GM12878 (cell line): ENCODE measurements around the gene NES. TPM values are rescaled to one million over a fixed set of nuclear protein-coding genes. Genes with fewer than 3 reads are reported as not detected.

Experiments used
- BACH1 ChIP-seq: fragments of 450-650 bp; IDR thresholded peaks from 2 replicates; pipeline ENCODE4 v1.6.1; 2017; ENCODE audit warnings: mild to moderate bottlenecking, borderline replicate concordance
- BCL11A ChIP-seq: IDR thresholded peaks from 2 replicates; pipeline ENCODE4 v1.6.1; 2011; ENCODE audit warnings: low read depth, low read length
- DPF2 ChIP-seq: fragments of 450-650 bp; IDR thresholded peaks from 2 replicates; pipeline ENCODE4 v1.6.1; 2017; ENCODE audit warnings: mild to moderate bottlenecking
- EED ChIP-seq: sonication (generic); IDR thresholded peaks from 2 replicates; pipeline ENCODE4 v1.6.1; 2016; ENCODE audit warnings: antibody characterized with exemption, low read depth
- EP300 ChIP-seq, 2 experiments: fragments of 150-350 bp in 1 of 2; IDR thresholded peaks; 2 replicates each; pipeline ENCODE4 v1.6.1; 2011 to 2012; ENCODE audit warnings: low read depth in 2 of 2, low read length in 2 of 2, borderline replicate concordance in 1 of 2, improper control_type of control experiment in 1 of 2, inconsistent platforms in 1 of 2; ENCODE audit not compliant: control insufficient read depth in 1 of 2
- RAD21 ChIP-seq: IDR thresholded peaks from 2 replicates; pipeline ENCODE4 v1.6.1; 2011; ENCODE audit warnings: mild to moderate bottlenecking, low read depth, low read length, moderate library complexity; ENCODE audit not compliant: insufficient read depth
- ZBED1 ChIP-seq: IDR thresholded peaks from 2 replicates; pipeline ENCODE4 v1.6.1; 2016; ENCODE audit warnings: borderline replicate concordance
- ZNF24 ChIP-seq: fragments of 450-650 bp; IDR thresholded peaks from 2 replicates; pipeline ENCODE4 v1.6.1; 2017; ENCODE audit warnings: antibody characterized with exemption, mild to moderate bottlenecking
- ZNF384 ChIP-seq: IDR thresholded peaks from 2 replicates; pipeline ENCODE4 v1.6.1; 2012; ENCODE audit warnings: low read depth, mild to moderate bottlenecking, low read length, improper control_type of control experiment, borderline replicate concordance
- ZNF622 ChIP-seq: fragments of 450-650 bp; IDR thresholded peaks from 2 replicates; pipeline ENCODE4 v1.6.1; 2017; ENCODE audit warnings: mild to moderate bottlenecking, inconsistent platforms
- polyA plus RNA-seq, 11 experiments: library from polyadenylated mRNA; depleted of rRNA in 4 of 11; unstranded in 6 of 11; stranded (reverse) in 5 of 11; fragments of >200 nt; fragmentation: Nextera tagmentation in 4 of 11; fragmentation: Illumina TruSeq in 1 of 11; extraction: Ambion mirVana in 4 of 11; extraction: Trizol in 1 of 11; gene quantifications; 1 replicate in 1 of 11; 2 replicates in 10 of 11; pipeline versions ENCODE4 v1.2.1 to v1.2.3, GENCODE V29; 2011 to 2016; ENCODE audit warnings: inconsistent platforms in 2 of 11, missing spikeins in 2 of 11, low read depth in 1 of 11
- total RNA-seq, 4 experiments: library from RNA; depleted of rRNA in 3 of 4; stranded (reverse); fragments of >200 nt in 3 of 4; fragmentation: Illumina TruSeq in 1 of 4; extraction: Trizol in 1 of 4; gene quantifications; 2 replicates each; pipeline versions ENCODE4 v1.2.1 to v1.2.3, GENCODE V29; 2013 to 2021
- TF ChIP-seq, protein P1 (sequence below): IDR thresholded peaks from 2 replicates; pipeline ENCODE4 v1.6.1; 2012; ENCODE audit warnings: mild to moderate bottlenecking, low read depth, low read length
- TF ChIP-seq, protein P2 (sequence below): IDR thresholded peaks from 2 replicates; pipeline ENCODE4 v1.6.1; 2011; ENCODE audit warnings: low read depth, low read length, improper control_type of control experiment, borderline replicate concordance

The NES gene
- total and polyA plus RNA-seq, 10 of the 15 experiments (the other 5 are each of a cell fraction or from before 2014, with no cell fraction given), result under 0.01 to 0.15 (median 0.02) TPM; not detected in 4

DNA sequence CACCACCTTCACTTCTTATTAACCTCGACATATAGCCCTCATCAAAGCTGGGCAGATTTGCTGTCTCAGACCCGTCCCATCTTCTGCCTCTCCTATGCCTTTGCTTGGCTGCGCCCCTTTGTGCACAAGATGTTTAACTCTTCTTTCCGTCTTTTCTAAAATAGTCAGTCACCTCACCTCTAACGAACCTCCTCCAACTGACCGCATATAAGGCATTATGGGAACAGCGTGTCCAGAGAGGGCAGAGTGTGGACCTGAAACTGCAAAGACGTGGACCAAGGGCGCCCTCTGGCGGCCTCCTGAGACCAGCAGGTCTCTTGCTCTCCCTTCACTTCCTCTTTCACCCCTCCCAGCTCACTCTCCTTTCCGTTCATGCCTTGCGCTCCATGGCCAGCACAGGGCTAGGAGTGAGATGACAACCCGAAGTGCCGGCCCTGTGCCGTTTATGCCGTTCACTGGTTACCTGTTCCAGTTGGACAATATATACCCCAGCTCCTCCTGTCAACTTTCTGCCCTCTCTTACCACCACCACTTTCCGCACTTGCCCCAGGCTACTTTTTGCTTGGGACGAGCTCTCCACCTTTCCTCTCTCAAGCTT lies 48.6 kb upstream of the NES start (continued):
- TF ChIP-seq, protein P1, sequence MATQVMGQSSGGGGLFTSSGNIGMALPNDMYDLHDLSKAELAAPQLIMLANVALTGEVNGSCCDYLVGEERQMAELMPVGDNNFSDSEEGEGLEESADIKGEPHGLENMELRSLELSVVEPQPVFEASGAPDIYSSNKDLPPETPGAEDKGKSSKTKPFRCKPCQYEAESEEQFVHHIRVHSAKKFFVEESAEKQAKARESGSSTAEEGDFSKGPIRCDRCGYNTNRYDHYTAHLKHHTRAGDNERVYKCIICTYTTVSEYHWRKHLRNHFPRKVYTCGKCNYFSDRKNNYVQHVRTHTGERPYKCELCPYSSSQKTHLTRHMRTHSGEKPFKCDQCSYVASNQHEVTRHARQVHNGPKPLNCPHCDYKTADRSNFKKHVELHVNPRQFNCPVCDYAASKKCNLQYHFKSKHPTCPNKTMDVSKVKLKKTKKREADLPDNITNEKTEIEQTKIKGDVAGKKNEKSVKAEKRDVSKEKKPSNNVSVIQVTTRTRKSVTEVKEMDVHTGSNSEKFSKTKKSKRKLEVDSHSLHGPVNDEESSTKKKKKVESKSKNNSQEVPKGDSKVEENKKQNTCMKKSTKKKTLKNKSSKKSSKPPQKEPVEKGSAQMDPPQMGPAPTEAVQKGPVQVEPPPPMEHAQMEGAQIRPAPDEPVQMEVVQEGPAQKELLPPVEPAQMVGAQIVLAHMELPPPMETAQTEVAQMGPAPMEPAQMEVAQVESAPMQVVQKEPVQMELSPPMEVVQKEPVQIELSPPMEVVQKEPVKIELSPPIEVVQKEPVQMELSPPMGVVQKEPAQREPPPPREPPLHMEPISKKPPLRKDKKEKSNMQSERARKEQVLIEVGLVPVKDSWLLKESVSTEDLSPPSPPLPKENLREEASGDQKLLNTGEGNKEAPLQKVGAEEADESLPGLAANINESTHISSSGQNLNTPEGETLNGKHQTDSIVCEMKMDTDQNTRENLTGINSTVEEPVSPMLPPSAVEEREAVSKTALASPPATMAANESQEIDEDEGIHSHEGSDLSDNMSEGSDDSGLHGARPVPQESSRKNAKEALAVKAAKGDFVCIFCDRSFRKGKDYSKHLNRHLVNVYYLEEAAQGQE, result no peak
- no peak for TF ChIP-seq DPF2
- TF ChIP-seq ZNF24, result no peak
- peak; percentile 71; the same call in 1 of the 2 replicates for TF ChIP-seq EED
- TF ChIP-seq BACH1, result no peak; the same call in 1 of the 2 replicates
- no peak for TF ChIP-seq ZNF384
- TF ChIP-seq, protein P2, sequence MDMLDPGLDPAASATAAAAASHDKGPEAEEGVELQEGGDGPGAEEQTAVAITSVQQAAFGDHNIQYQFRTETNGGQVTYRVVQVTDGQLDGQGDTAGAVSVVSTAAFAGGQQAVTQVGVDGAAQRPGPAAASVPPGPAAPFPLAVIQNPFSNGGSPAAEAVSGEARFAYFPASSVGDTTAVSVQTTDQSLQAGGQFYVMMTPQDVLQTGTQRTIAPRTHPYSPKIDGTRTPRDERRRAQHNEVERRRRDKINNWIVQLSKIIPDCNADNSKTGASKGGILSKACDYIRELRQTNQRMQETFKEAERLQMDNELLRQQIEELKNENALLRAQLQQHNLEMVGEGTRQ, result no peak
- no peak for TF ChIP-seq BCL11A
- peak; percentile 75 for TF ChIP-seq RAD21
- TF ChIP-seq ZNF622, result no peak
- no peak for TF ChIP-seq ZBED1
- TF ChIP-seq EP300 (IDR thresholded peaks at IDR 0.05; ENCODE audit: borderline replicate concordance in 1 of 2, control insufficient read depth in 1 of 2, low read depth in 2 of 2, low read length in 2 of 2), result no peak
